HepG2 (cell line): ENCODE results near the gene ESR1.

Experiments
- ARHGAP35 ChIP-seq: sonication (generic); formaldehyde crosslinking; IDR thresholded peaks from 2 replicates; pipeline ENCODE4 v1.9.0; 2022; ENCODE audit warnings: mild to moderate bottlenecking, inconsistent platforms, moderate library complexity, missing genetic modification reagents, borderline replicate concordance
- ATF3 ChIP-seq: sonication (generic); formaldehyde crosslinking; IDR thresholded peaks from 2 replicates; pipeline ENCODE4 v1.4.0; 2020; ENCODE audit warnings: missing genetic modification reagents
- BHLHE40 ChIP-seq: IDR thresholded peaks from 2 replicates; pipeline ENCODE4 v1.6.1; 2011; ENCODE audit warnings: low read length, improper control_type of control experiment
- ELK4 ChIP-seq: sonication (generic); formaldehyde crosslinking; IDR thresholded peaks from 2 replicates; pipeline ENCODE4 v1.9.0; 2021; ENCODE audit warnings: missing genetic modification reagents, borderline replicate concordance
- POLR2A ChIP-seq, 2 experiments: IDR thresholded peaks; 2 replicates each; pipeline ENCODE4 v1.6.1; 2011; ENCODE audit warnings: low read depth in 2 of 2, low read length in 2 of 2, mild to moderate bottlenecking in 1 of 2, moderate library complexity in 1 of 2; ENCODE audit not compliant: insufficient read depth in 1 of 2
- ZBTB40 ChIP-seq, 2 experiments: fragments of 450-650 bp in 1 of 2; sonication (generic) in 1 of 2; formaldehyde crosslinking in 1 of 2; IDR thresholded peaks; 2 replicates each; pipeline versions ENCODE4 v1.6.1 to v1.8.0; 2016 to 2022; ENCODE audit warnings: antibody characterized with exemption in 1 of 2, mild to moderate bottlenecking in 1 of 2, missing genetic modification reagents in 1 of 2
- ZC3H13 ChIP-seq: sonication (generic); formaldehyde crosslinking; IDR thresholded peaks from 2 replicates; pipeline ENCODE4 v1.8.1; 2023; ENCODE audit warnings: mild to moderate bottlenecking, missing genetic modification reagents, moderate library complexity
- ZNF281 ChIP-seq: sonication (generic); formaldehyde crosslinking; IDR thresholded peaks from 2 replicates; pipeline ENCODE4 v1.4.0; 2020; ENCODE audit warnings: missing genetic modification reagents, borderline replicate concordance
- ZNF563 ChIP-seq: sonication (generic); formaldehyde crosslinking; IDR thresholded peaks from 2 replicates; pipeline ENCODE4 v1.8.0; 2022; ENCODE audit warnings: mild to moderate bottlenecking, moderate library complexity, missing genetic modification reagents
- ZNF713 ChIP-seq: sonication (generic); formaldehyde crosslinking; IDR thresholded peaks from 2 replicates; pipeline ENCODE4 v1.4.0; 2020; ENCODE audit warnings: mild to moderate bottlenecking, missing genetic modification reagents
- ZNF770 ChIP-seq: sonication (generic); formaldehyde crosslinking; IDR thresholded peaks from 2 replicates; pipeline ENCODE4 v1.5.0; 2020; ENCODE audit warnings: mild to moderate bottlenecking, missing genetic modification reagents
- ZSCAN31 ChIP-seq: sonication (generic); formaldehyde crosslinking; IDR thresholded peaks from 2 replicates; pipeline ENCODE4 v1.5.0; 2020; ENCODE audit warnings: low read depth, mild to moderate bottlenecking, missing genetic modification reagents

GRCh38 chr6:152100183-152100618 is 292.7 kb downstream of the ESR1 start:
- TF ChIP-seq POLR2A (IDR thresholded peaks at IDR 0.05; ENCODE audit: insufficient read depth in 1 of 2, low read depth in 2 of 2, low read length in 2 of 2) (no peak), ZBTB40 (IDR thresholded peaks at IDR 0.05) (no peak), ZBTB40 (CRISPR knock-in tag; IDR thresholded peaks at IDR 0.05) (no peak), ZNF281 (CRISPR knock-in tag) (no peak), ZSCAN31 (CRISPR knock-in tag) (no peak), ZC3H13 (CRISPR knock-in tag) (no peak), ATF3 (CRISPR knock-in tag) (no peak), ZNF563 (CRISPR knock-in tag) (no peak), ELK4 (no peak), BHLHE40 (no peak), ZNF713 (no peak), ARHGAP35 (CRISPR knock-in tag) (no peak), ZNF770 (CRISPR knock-in tag) (no peak)
